ENCODE results near the gene PHACTR4.

Gene PHACTR4

DNA sequence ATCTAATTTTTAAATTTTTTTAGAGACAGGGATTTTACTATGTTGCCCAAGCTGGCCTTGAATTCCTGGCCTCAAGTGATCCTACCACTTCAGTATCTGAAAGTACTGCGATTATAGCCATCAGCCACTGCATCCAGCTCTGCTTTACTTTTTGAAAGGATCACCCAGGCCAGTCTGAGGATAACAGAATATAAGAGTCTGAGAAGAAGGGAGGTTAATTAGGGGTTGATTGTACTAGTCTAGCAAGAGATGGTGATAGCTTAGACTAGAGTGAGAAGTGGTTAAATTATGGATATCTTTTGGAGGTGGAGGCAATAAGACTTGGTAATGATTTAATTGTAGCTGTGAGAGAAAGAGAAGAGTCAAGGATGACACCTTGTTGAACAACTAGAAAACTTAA lies 32.2 kb downstream of the PHACTR4 start:
- Histone ChIP-seq H3K27ac (ENCODE audit: low read depth, low read length) (no peak overlapping the region), H3K9ac (ENCODE audit: low read length) (no peak overlapping the region), H2BK120ac (ENCODE audit: insufficient read depth, low read length, poor library complexity) (no peak overlapping the region), H3K14ac (ENCODE audit: low read length) (no peak overlapping the region), H3K9me3 (ENCODE audit: insufficient read depth, low read depth, low read length) (no peaks in the 10 kb centered on the region), H4K91ac (ENCODE audit: low read depth, low read length) (no peak overlapping the region), H3K27me3 (ENCODE audit: insufficient read depth, low read length) (no peaks in the 10 kb centered on the region), H2BK5ac (ENCODE audit: low read depth, low read length, poor library complexity) (no peak overlapping the region), H2BK12ac (ENCODE audit: low read length) (no peak overlapping the region), H3K4me3 (ENCODE audit: low read depth, low read length) (no peak overlapping the region), H2AFZ (ENCODE audit: insufficient read depth, low read length, poor library complexity) (no peak overlapping the region), H3K79me1 (ENCODE audit: low read length) (no peaks in the 10 kb centered on the region), H3K36me3 (ENCODE audit: control insufficient read depth in 1 of 2, insufficient read depth in 2 of 2, low read length in 2 of 2) (peaks cover 0 to 8% of the 10 kb centered on the region in 2 experiments), H3K79me2 (ENCODE audit: control insufficient read depth, insufficient read depth, low read length, poor library complexity) (peaks cover 2% of the 10 kb centered on the region), H3K4me2 (ENCODE audit: low read length) (no peak overlapping the region), H4K8ac (ENCODE audit: low read depth, low read length) (no peak overlapping the region), H2AK5ac (ENCODE audit: low read length) (no peak overlapping the region), H3K4ac (ENCODE audit: low read depth, low read length) (no peak overlapping the region), H3K4me1 (ENCODE audit: control insufficient read depth in 1 of 2, insufficient read depth in 2 of 2, low read length in 2 of 2) (no peaks in the 10 kb centered on the region), H4K12ac (ENCODE audit: low read depth, low read length) (no peak overlapping the region), H3K18ac (ENCODE audit: low read length) (no peak overlapping the region), H3K23ac (ENCODE audit: low read length) (no peak overlapping the region)
- no peak for DNase-seq
- WGBS (ENCODE audit: extremely low coverage, insufficient coverage, insufficient read length): no CpG with 5 or more reads among the region's 1 CpG

DNA sequence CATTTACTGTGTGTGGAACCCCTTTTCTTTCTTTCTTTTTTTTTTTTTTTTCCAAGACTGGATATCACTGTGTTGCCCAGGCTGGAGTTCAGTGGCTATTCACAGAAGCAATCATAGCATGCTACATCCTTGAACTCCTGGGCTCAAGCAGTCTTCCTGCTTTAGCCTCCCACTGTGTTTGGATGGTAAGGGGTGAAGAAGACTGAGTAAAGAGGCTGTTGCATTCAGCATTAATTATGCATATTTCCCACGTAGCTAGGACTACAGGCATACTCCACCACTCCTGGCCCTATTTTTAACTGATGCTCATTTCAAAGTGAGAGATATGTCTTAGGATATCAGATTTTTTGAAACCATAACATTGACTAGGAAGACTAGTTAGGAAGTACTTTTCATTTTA lies 39.5 kb downstream of the PHACTR4 start:
- Histone ChIP-seq H3K4me3 (ENCODE audit: low read depth, low read length) (no peak overlapping the region), H3K9ac (ENCODE audit: low read length) (no peak overlapping the region), H2BK120ac (ENCODE audit: insufficient read depth, low read length, poor library complexity) (no peak overlapping the region), H3K4me1 (ENCODE audit: control insufficient read depth in 1 of 2, insufficient read depth in 2 of 2, low read length in 2 of 2) (no peaks in the 10 kb centered on the region), H3K27ac (ENCODE audit: low read depth, low read length) (no peak overlapping the region), H3K18ac (ENCODE audit: low read length) (no peak overlapping the region), H3K4ac (ENCODE audit: low read depth, low read length) (no peak overlapping the region), H3K79me2 (ENCODE audit: control insufficient read depth, insufficient read depth, low read length, poor library complexity) (no peaks in the 10 kb centered on the region), H3K36me3 (ENCODE audit: control insufficient read depth in 1 of 2, insufficient read depth in 2 of 2, low read length in 2 of 2) (no peaks in the 10 kb centered on the region), H4K12ac (ENCODE audit: low read depth, low read length) (no peak overlapping the region), H3K27me3 (ENCODE audit: insufficient read depth, low read length) (no peaks in the 10 kb centered on the region), H3K79me1 (ENCODE audit: low read length) (no peaks in the 10 kb centered on the region), H3K4me2 (ENCODE audit: low read length) (no peak overlapping the region), H4K8ac (ENCODE audit: low read depth, low read length) (no peak overlapping the region), H4K91ac (ENCODE audit: low read depth, low read length) (no peak overlapping the region), H3K14ac (ENCODE audit: low read length) (no peak overlapping the region), H2AFZ (ENCODE audit: insufficient read depth, low read length, poor library complexity) (no peak overlapping the region), H3K23ac (ENCODE audit: low read length) (no peak overlapping the region), H3K9me3 (ENCODE audit: insufficient read depth, low read depth, low read length) (no peaks in the 10 kb centered on the region), H2BK12ac (ENCODE audit: low read length) (no peak overlapping the region), H2AK5ac (ENCODE audit: low read length) (no peak overlapping the region), H2BK5ac (ENCODE audit: low read depth, low read length, poor library complexity) (no peak overlapping the region)
- no peak for DNase-seq
- no CpG with 5 or more reads among the region's 1 CpG for WGBS (ENCODE audit: extremely low coverage, insufficient coverage, insufficient read length)

DNA sequence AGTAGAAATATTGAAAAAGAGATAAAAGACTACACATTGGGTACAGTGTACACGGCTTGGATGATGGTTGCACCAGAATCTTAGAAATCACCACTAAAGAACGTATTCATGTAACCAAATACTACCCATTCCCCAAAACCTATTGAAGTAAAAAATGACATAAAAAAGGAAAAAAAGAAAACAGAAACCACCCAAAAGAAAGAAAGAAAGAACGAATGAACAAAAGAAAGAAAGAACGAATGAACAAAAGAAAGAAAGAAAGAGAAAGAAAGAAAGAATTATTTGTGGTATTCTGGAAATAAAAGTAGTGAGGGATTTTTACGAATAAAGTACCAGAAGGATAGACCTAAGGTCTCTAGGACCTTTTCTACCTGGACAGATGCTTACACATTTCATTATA lies 42.1 kb downstream of the PHACTR4 start:
- H3K4me2 ChIP-seq (ENCODE audit: low read length): no peak overlapping the region
- no peak overlapping the region for H4K8ac ChIP-seq (ENCODE audit: low read depth, low read length)
- H3K14ac ChIP-seq (ENCODE audit: low read length): no peak overlapping the region
- no peak overlapping the region for H2AK5ac ChIP-seq (ENCODE audit: low read length)
- WGBS (ENCODE audit: extremely low coverage, insufficient coverage, insufficient read length): no CpG with 5 or more reads among the region's 5 CpGs
- H3K4me3 ChIP-seq (ENCODE audit: low read depth, low read length): no peak overlapping the region
- H2BK12ac ChIP-seq (ENCODE audit: low read length): no peak overlapping the region
- no peak overlapping the region for H2BK120ac ChIP-seq (ENCODE audit: insufficient read depth, low read length, poor library complexity)
- no peak overlapping the region for H2BK5ac ChIP-seq (ENCODE audit: low read depth, low read length, poor library complexity)
- H3K27me3 ChIP-seq (ENCODE audit: insufficient read depth, low read length): no peaks in the 10 kb centered on the region
- H4K91ac ChIP-seq (ENCODE audit: low read depth, low read length): no peak overlapping the region
- no peak overlapping the region for H3K18ac ChIP-seq (ENCODE audit: low read length)
- no peak overlapping the region for H3K9ac ChIP-seq (ENCODE audit: low read length)
- no peak overlapping the region for H3K23ac ChIP-seq (ENCODE audit: low read length)
- no peak overlapping the region for H2AFZ ChIP-seq (ENCODE audit: insufficient read depth, low read length, poor library complexity)
- H3K4me1 ChIP-seq (ENCODE audit: control insufficient read depth in 1 of 2, insufficient read depth in 2 of 2, low read length in 2 of 2): no peaks in the 10 kb centered on the region
- H3K4ac ChIP-seq (ENCODE audit: low read depth, low read length): no peak overlapping the region
- no peaks in the 10 kb centered on the region for H3K79me1 ChIP-seq (ENCODE audit: low read length)
- H3K9me3 ChIP-seq (ENCODE audit: insufficient read depth, low read depth, low read length): no peaks in the 10 kb centered on the region
- no peak overlapping the region for H3K27ac ChIP-seq (ENCODE audit: low read depth, low read length)
- no peaks in the 10 kb centered on the region for H3K79me2 ChIP-seq (ENCODE audit: control insufficient read depth, insufficient read depth, low read length, poor library complexity)
- DNase-seq: no peak
- H3K36me3 ChIP-seq (ENCODE audit: control insufficient read depth in 1 of 2, insufficient read depth in 2 of 2, low read length in 2 of 2): no peaks in the 10 kb centered on the region
- H4K12ac ChIP-seq (ENCODE audit: low read depth, low read length): no peak overlapping the region

DNA sequence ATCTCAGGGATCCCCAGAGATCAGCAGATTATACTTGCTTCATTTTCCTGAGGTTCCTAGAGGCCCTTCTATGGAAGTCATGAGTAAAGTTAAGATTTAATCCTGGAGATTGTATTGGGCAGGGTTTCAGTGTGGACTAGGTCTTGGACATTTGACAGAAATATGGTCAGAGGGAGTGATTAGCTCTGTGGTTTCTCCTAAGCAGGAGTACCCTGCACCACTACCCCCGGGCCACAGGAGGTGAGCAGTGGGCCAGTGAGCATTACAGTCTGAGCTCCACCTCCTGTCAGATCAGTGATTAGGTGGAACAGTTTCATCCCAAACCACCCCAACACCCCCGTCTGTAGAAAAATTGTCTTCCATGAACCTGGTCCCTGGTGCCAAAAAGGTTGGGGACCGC lies 43.2 kb downstream of the PHACTR4 start:
- Histone ChIP-seq H3K79me1 (ENCODE audit: low read length) (no peaks in the 10 kb centered on the region), H3K9ac (ENCODE audit: low read length) (no peak overlapping the region), H2BK12ac (ENCODE audit: low read length) (no peak overlapping the region), H4K91ac (ENCODE audit: low read depth, low read length) (no peak overlapping the region), H2AK5ac (ENCODE audit: low read length) (no peak overlapping the region), H3K36me3 (ENCODE audit: control insufficient read depth in 1 of 2, insufficient read depth in 2 of 2, low read length in 2 of 2) (no peaks in the 10 kb centered on the region), H3K4ac (ENCODE audit: low read depth, low read length) (no peak overlapping the region), H3K4me1 (ENCODE audit: control insufficient read depth in 1 of 2, insufficient read depth in 2 of 2, low read length in 2 of 2) (no peaks in the 10 kb centered on the region), H2AFZ (ENCODE audit: insufficient read depth, low read length, poor library complexity) (no peak overlapping the region), H4K12ac (ENCODE audit: low read depth, low read length) (no peak overlapping the region), H3K4me3 (ENCODE audit: low read depth, low read length) (no peak overlapping the region), H3K79me2 (ENCODE audit: control insufficient read depth, insufficient read depth, low read length, poor library complexity) (no peaks in the 10 kb centered on the region), H2BK120ac (ENCODE audit: insufficient read depth, low read length, poor library complexity) (no peak overlapping the region), H3K14ac (ENCODE audit: low read length) (no peak overlapping the region), H3K27ac (ENCODE audit: low read depth, low read length) (no peak overlapping the region), H3K18ac (ENCODE audit: low read length) (no peak overlapping the region), H4K8ac (ENCODE audit: low read depth, low read length) (no peak overlapping the region), H3K4me2 (ENCODE audit: low read length) (no peak overlapping the region), H3K27me3 (ENCODE audit: insufficient read depth, low read length) (no peaks in the 10 kb centered on the region), H3K23ac (ENCODE audit: low read length) (no peak overlapping the region), H2BK5ac (ENCODE audit: low read depth, low read length, poor library complexity) (no peak overlapping the region), H3K9me3 (ENCODE audit: insufficient read depth, low read depth, low read length) (no peaks in the 10 kb centered on the region)
- DNase-seq: no peak
- WGBS (ENCODE audit: extremely low coverage, insufficient coverage, insufficient read length): no CpG with 5 or more reads among the region's 3 CpGs
